Measurements from ENCODE around the gene NEB.

DNA sequence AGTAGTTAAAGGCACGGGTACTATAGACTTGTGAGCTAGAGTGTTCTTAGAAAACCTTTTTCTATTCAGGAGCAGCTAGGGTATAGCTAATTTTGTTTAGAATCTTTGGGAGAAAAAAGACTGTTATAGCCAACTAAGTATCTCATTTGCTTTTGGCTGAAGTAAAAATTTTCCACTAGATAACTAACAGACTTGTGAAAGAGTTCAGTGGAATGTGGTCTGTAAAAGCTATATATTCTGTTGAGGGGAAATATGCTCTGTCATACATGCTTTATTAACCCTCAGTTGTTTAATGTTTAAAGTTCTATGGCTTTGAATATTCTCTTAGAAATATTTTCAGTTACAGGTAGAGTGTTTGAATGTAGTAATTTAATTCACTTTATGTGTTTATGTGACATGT is 274.9 kb downstream of the NEB start:
- TF ChIP-seq TAF1 (IDR thresholded peaks at IDR 0.05; ENCODE audit: low read depth) (no peak), REST (IDR thresholded peaks at IDR 0.05; ENCODE audit: low read depth) (no peak), RAD21 (IDR thresholded peaks at IDR 0.05; ENCODE audit: low read depth) (no peak), YY1 (IDR thresholded peaks at IDR 0.05; ENCODE audit: low read depth) (no peak), MAX (IDR thresholded peaks at IDR 0.05) (no peak), USF1 (IDR thresholded peaks at IDR 0.05) (no peak), CEBPB (IDR thresholded peaks at IDR 0.05) (no peak), TEAD4 (IDR thresholded peaks at IDR 0.05) (no peak), TCF12 (IDR thresholded peaks at IDR 0.05; ENCODE audit: low read depth) (no peak), FOXM1 (IDR thresholded peaks at IDR 0.05; ENCODE audit: borderline replicate concordance, low read depth) (no peak), NFIC (IDR thresholded peaks at IDR 0.05) (no peak), ZBTB7A (IDR thresholded peaks at IDR 0.05; ENCODE audit: low read depth) (no peak), CREB1 (IDR thresholded peaks at IDR 0.05; ENCODE audit: low read depth) (no peak), EP300 (IDR thresholded peaks at IDR 0.05; ENCODE audit: borderline replicate concordance) (no peak)

All from Ishikawa (cell line).